ENCODE results near the gene DGKB.

GRCh38 chr7:14858410-14858809 is 44.1 kb downstream of the DGKB start:
- TF ChIP-seq CTCF (IDR thresholded peaks at IDR 0.05) (no peak), REST (IDR thresholded peaks at IDR 0.05; ENCODE audit: insufficient read depth in 1 of 2, low read depth in 2 of 2, low read length in 1 of 2) (no peak), POLR2AphosphoS5 (IDR thresholded peaks at IDR 0.05; ENCODE audit: low read depth, low read length) (no peak)
